ENCODE data around the gene TTLL12. TPM values are rescaled to one million over a fixed set of nuclear protein-coding genes. Genes with fewer than 3 reads are reported as not detected.

Gene TTLL12
- total and polyA plus RNA-seq, 2 of the 8 experiments (the other 6 are each of a cell fraction or from before 2014, with no cell fraction given), result 101 to 124 TPM

- no peak for TF ChIP-seq CHD7 (IDR thresholded peaks at IDR 0.05; ENCODE audit: insufficient replicate concordance, low read length)
- no peak for TF ChIP-seq KDM5A (IDR thresholded peaks at IDR 0.05; ENCODE audit: low read length)
- TF ChIP-seq KDM1A (IDR thresholded peaks at IDR 0.05; ENCODE audit: borderline replicate concordance, low read length), result no peak
- TF ChIP-seq FOSL1 (IDR thresholded peaks at IDR 0.05; ENCODE audit: insufficient read depth, low read depth, low read length), result no peak
- no peak for TF ChIP-seq ATF3 (IDR thresholded peaks at IDR 0.05; ENCODE audit: insufficient read depth, low read depth, low read length)
- TF ChIP-seq JUND (IDR thresholded peaks at IDR 0.05; ENCODE audit: low read length), result no peak
Observed at GRCh38 chr22:43230571-43230970, 43.6 kb upstream of the TTLL12 start (continued).
